Ishikawa (cell line): Measurements from ENCODE around the gene TECR.

Experiments
- CEBPB ChIP-seq: IDR thresholded peaks from 2 replicates; pipeline ENCODE4 v1.6.1; 2012
- CREB1 ChIP-seq: IDR thresholded peaks from 2 replicates; pipeline ENCODE4 v1.6.1; 2012; ENCODE audit warnings: low read depth
- EGR1 ChIP-seq: IDR thresholded peaks from 2 replicates; pipeline ENCODE4 v1.6.1; 2012
- EP300 ChIP-seq: IDR thresholded peaks from 2 replicates; pipeline ENCODE4 v1.6.1; 2012; ENCODE audit warnings: borderline replicate concordance
- FOXM1 ChIP-seq: IDR thresholded peaks from 2 replicates; pipeline ENCODE4 v1.6.1; 2012; ENCODE audit warnings: low read depth, borderline replicate concordance
- NFIC ChIP-seq: IDR thresholded peaks from 2 replicates; pipeline ENCODE4 v1.6.1; 2012
- RAD21 ChIP-seq: IDR thresholded peaks from 2 replicates; pipeline ENCODE4 v1.6.1; 2012; ENCODE audit warnings: low read depth
- TAF1 ChIP-seq: IDR thresholded peaks from 2 replicates; pipeline ENCODE4 v1.6.1; 2012; ENCODE audit warnings: low read depth, mild to moderate bottlenecking
- TEAD4 ChIP-seq: IDR thresholded peaks from 2 replicates; pipeline ENCODE4 v1.6.1; 2012
- YY1 ChIP-seq: IDR thresholded peaks from 2 replicates; pipeline ENCODE4 v1.6.1; 2012; ENCODE audit warnings: low read depth
- ZBTB7A ChIP-seq: IDR thresholded peaks from 2 replicates; pipeline ENCODE4 v1.6.1; 2012; ENCODE audit warnings: low read depth
- TF ChIP-seq, protein P1 (sequence below): IDR thresholded peaks from 2 replicates; pipeline ENCODE4 v1.6.1; 2012
- TF ChIP-seq, protein P2 (sequence below): IDR thresholded peaks from 2 replicates; pipeline ENCODE4 v1.6.1; 2012; ENCODE audit warnings: low read depth, mild to moderate bottlenecking

DNA sequence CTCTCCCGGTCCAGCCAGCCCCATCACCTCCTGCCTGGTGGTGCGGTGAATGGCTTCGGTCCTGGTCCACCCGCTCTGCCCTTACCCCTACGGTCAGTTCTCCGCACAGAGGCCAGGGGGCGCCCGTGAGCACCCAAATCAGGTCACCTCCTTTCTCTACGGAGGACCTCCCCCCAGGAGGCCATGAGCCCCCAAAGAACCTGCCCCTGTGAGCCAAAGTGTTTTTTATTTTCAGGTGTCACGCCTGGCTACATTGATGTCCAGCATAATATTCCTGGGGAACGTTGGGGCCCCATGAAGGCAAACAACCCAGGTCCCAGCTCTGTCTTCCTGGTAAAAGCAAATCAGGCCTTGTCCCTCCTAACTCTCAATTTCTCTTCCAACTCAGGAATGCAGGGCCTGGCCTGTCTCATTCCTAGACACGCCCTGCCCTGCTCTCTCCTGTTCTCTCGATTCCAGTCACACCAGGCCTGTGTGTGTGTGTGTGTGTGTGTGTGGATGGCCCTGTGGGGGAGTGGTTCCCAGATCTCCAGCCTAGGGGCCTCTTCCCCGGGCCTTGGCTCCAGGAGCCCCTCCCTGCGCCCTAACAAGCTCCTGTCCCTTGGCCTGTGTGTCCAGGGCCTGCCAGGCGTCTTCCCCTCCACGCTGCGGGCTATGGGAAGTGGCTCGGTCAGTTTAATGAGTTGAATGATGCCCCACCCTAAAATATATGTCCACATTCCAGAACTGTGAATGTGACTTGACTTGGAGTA is 23.7 kb upstream of the TECR start:
- TF ChIP-seq EGR1 (no peak), YY1 (no peak), TEAD4 (peak; percentile 44; the same call in 1 of the 2 replicates), CREB1 (no peak), EP300 (no peak; the same call in 1 of the 2 replicates), TAF1 (no peak), NFIC (no peak), ZBTB7A (peak; percentile 30; the same call in 1 of the 2 replicates), RAD21 (peak; percentile 38; the same call in 1 of the 2 replicates), CEBPB (no peak), FOXM1 (no peak)
- TF ChIP-seq, protein P1, sequence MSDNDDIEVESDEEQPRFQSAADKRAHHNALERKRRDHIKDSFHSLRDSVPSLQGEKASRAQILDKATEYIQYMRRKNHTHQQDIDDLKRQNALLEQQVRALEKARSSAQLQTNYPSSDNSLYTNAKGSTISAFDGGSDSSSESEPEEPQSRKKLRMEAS, result no peak
- TF ChIP-seq, protein P2, sequence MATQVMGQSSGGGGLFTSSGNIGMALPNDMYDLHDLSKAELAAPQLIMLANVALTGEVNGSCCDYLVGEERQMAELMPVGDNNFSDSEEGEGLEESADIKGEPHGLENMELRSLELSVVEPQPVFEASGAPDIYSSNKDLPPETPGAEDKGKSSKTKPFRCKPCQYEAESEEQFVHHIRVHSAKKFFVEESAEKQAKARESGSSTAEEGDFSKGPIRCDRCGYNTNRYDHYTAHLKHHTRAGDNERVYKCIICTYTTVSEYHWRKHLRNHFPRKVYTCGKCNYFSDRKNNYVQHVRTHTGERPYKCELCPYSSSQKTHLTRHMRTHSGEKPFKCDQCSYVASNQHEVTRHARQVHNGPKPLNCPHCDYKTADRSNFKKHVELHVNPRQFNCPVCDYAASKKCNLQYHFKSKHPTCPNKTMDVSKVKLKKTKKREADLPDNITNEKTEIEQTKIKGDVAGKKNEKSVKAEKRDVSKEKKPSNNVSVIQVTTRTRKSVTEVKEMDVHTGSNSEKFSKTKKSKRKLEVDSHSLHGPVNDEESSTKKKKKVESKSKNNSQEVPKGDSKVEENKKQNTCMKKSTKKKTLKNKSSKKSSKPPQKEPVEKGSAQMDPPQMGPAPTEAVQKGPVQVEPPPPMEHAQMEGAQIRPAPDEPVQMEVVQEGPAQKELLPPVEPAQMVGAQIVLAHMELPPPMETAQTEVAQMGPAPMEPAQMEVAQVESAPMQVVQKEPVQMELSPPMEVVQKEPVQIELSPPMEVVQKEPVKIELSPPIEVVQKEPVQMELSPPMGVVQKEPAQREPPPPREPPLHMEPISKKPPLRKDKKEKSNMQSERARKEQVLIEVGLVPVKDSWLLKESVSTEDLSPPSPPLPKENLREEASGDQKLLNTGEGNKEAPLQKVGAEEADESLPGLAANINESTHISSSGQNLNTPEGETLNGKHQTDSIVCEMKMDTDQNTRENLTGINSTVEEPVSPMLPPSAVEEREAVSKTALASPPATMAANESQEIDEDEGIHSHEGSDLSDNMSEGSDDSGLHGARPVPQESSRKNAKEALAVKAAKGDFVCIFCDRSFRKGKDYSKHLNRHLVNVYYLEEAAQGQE, result no peak
